Measurements from ENCODE around the gene SVOP. TPM values are rescaled to one million over a fixed set of nuclear protein-coding genes. Genes with fewer than 3 reads are reported as not detected.
"Not testable (repeated sequence)": the region's sequence is repeated elsewhere in the genome, so short reads cannot be mapped to it uniquely, and the experiment has no call there.

SVOP gene
- polyA plus RNA-seq, 1 donor: 0.31 TPM

- no peak for DNase-seq
Observed at GRCh38 chr12:108886873-108887629, 133.8 kb downstream of the SVOP start.

DNA sequence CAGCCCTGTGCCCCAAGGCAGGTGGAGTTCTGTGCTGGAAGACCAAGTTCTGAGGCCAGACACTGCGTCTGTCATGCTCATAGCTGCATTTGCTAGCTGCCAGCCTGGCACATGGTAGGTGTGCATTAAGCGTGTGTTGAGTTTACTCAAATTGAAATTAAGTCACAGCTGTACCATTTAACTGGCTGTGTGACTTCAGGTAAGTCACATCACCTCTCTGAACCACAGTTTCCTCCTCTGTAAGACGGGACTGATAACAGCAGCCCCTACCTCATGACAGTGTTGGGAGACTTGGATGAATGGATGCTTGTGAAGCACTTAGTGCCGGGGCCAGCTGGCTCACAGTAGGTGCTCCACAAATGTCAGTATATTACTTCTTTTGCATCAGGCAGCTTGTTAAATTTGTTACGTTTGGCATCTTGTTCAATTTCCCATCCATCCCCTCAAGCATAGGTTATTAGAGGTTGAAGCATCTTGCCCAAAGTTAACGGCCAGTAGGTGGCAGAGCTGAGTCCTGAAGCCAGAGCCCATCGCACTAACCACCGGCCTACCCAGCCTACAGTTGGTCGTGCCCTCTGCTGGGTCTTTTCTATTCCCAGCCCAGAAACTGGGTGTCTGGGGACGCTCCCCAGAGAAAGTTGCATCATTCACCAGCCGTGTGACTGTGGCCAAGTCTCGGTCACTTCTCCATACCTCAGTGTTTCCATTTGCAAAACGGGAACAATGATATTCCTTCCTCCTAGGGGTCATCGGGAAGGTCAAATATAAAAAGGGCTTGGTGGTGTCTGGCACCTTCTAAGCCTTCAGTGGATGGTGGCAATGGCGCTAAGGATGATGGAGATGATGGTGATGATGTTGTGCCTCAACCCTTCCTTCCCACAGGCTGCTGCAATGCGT is 136.5 kb downstream of the SVOP start:
- no peak for DNase-seq

DNA sequence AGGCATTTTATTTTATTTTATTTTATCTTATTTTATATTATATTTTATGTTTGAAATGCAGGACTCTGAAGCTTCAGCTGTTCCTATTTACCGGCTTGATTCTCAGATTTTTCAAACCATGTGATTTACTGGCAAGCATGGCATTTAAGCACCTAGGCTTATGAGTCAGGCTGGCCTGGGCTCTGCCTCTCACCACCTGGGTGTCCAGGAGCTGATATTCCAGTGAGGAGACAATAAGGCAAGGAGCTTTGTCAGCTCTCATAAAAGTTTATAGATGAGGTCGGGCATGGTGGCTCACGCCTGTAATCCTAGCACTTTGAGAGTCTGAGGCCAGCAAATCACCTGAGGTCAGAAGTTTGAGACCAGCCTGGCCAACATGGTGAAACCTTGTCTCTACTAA is 138.9 kb downstream of the SVOP start:
- DNase-seq: no peak

- no peak for DNase-seq
Observed at GRCh38 chr12:108879615-108880254, 141.1 kb downstream of the SVOP start, which contains the start of gene DAO. Gene DAO (plus strand): TSS chr12:108880092. CDS start chr12:108885007, 4,915 bp downstream.

DNA sequence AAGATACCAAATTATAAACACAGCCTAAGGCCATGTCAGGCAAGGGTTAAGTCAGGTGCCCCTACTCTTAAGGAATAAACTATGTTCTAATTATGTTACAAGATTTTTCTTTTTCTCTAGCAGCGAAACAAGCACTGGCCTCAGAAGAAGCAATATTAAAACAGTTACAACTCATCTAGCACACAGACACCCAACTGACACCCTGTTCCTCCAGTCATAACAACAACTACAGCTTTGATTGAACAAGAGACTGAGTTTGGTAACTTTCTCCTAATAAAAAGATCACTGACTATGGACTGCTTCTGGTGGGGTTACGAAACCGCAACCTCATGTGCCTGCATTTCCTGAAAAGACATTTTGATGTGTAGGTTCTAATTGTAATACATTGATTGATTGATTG is 144.3 kb downstream of the SVOP start:
- no peak for DNase-seq

- no peak for DNase-seq
Observed at GRCh38 chr12:108875682-108876361, 145.0 kb downstream of the SVOP start.

GRCh38 chr12:108875280-108875679 is 145.6 kb downstream of the SVOP start:
- DNase-seq: no peak

DNA sequence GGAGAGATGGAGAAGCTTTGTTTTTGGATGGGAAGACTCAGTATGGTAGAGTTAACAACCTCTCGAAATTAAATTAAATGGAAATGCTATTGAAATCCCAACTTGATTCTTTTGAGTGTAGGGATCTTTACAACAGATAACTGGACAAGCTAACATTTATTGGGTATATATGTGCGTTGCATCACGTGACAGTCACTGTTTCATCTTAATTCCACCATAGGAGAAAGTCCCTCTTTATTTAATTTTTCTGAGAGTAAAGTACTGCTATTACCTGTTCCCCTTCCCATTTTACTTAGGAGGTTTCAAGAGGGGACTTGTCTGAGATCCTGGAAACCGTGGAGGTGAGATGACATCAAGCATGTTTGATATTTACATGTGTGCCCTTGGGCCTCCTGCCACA is 152.1 kb downstream of the SVOP start:
- DNase-seq: no peak

GRCh38 chr12:108866083-108866482 is 154.8 kb downstream of the SVOP start:
- DNase-seq: not testable (repeated sequence)

GRCh38 chr12:108865169-108865568 is 155.7 kb downstream of the SVOP start:
- DNase-seq: no peak

- DNase-seq: no peak
Observed at GRCh38 chr12:108862588-108862959, 158.3 kb downstream of the SVOP start.

DNA sequence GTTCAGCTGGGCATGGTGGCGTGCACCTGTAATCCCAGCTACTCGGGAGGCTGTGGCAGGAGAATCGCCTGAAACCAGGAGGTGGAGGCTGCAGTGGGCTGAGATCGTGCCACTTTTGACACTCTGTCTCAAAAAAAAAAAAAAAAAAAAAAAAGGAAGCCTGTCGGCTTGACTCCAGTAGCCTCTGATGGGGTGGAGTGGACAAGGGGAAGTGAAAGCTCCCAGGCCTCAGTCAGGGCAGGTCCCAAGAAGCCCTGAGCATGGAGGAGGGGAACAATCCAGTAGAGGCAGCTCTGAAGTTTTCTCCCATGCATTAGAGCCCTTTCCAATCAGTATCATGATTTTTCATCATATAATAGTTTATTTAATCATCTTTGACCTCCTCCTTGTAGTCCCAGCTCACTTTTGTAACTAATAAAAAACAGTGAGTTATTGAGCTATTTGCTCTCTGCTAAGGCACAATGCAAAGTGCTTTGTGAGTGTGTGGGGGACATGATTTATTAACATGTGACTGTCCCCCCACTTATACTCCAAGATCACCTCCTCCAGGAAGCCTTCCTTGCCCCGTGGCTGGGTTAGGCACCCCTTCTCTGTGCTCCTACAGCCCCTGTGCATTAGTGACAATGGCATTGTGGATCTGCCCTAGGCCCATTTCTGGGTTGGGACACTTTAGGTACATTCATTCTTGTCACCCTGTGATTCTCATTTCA is 158.8 kb downstream of the SVOP start:
- DNase-seq: no peak

GRCh38 chr12:108860443-108860842 is 160.4 kb downstream of the SVOP start:
- DNase-seq: no peak

DNA sequence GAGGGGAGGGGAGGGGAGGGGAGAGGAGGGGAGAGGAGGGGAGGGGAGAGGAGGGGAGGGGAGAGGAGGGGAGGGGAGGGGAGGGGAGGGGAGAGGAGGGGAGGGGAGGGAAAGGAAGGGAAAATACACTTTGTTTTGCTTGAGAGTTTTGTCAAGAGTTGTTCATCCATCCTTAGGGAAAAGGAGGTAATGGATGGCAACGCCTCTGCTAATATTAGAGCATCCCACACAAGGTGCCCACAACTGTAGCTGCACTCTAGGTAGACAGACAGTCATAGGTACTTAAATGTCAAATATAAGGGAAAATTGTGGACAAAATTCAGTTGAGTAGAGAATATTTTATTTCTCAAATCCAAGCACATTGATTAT is 161.0 kb downstream of the SVOP start:
- DNase-seq: no peak

- DNase-seq: not testable (repeated sequence)
Observed at GRCh38 chr12:108859141-108859922, 161.5 kb downstream of the SVOP start.

DNA sequence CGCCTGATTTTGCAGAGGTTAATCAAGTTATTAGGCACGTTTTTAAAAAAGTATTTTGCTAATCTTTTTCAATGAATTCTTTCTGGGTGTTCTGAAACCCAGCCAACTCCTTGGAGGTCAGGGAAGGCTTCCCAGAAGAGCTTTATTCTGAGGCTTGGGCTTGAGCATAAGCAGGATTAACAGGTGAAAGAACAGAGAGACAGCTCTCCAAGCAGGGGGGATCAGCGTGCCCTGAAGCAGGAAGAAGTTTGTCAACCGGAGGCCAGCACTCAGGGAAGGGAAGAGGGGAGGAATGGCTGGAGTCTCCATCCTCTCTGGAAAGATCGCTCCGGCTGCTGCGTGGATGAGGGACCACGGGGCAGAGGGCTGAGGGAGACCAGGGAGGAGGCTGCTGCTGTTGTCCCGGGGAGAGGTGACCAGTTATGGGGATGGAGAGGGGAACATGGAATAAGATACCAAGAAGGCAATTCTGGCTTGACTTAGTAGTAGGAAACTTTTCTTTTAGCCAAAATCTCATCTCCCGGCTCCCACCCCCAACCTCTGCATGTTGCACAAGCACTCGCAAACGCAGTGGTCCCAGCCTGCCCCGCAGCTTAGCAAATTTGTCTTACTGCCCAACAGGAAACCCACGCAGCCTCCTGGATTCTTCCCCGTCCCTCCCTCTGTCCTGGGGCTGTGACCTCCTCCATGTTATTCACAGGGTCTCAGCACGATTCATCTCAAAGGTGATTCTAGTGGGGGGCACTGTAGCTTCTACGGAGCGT is 162.4 kb downstream of the SVOP start:
- DNase-seq: no peak

Measured in hindlimb muscle (tissue), 1 donor.